Hepatocyte (in vitro differentiated cells): ENCODE results near the gene AQP12A. TPM values are rescaled to one million over a fixed set of nuclear protein-coding genes. Genes with fewer than 3 reads are reported as not detected.

ENCODE experiments used
- DNase-seq: peaks from one replicate; pipeline ENCODE4 v3.0.0-alpha.2; 2016; ENCODE audit warnings: low spot score
- H2AFZ ChIP-seq: fragments of 200-600 bp; sonication (generic); 2 replicates; pipeline ENCODE4 v1.6.0; 2016; ENCODE audit warnings: antibody characterized with exemption, mild to moderate bottlenecking
- H3K27ac ChIP-seq: fragments of 200-600 bp; sonication (generic); 2 replicates; pipeline ENCODE4 v1.5.1; 2016; ENCODE audit warnings: mild to moderate bottlenecking
- H3K27me3 ChIP-seq: fragments of 200-600 bp; sonication (generic); 2 replicates; pipeline ENCODE4 v1.6.1; 2016
- H3K36me3 ChIP-seq: fragments of 200-600 bp; sonication (generic); replicated peaks from 2 replicates; pipeline ENCODE4 v1.5.1; 2016; ENCODE audit warnings: low read depth; ENCODE audit not compliant: insufficient read depth
- H3K4me1 ChIP-seq: fragments of 200-600 bp; sonication (generic); 2 replicates; pipeline ENCODE4 v1.5.1; 2016; ENCODE audit warnings: mild to moderate bottlenecking, moderate library complexity; ENCODE audit not compliant: insufficient read depth
- H3K4me2 ChIP-seq: fragments of 200-600 bp; sonication (generic); 2 replicates; pipeline ENCODE4 v1.6.0; 2016
- H3K4me3 ChIP-seq: fragments of 200-600 bp; sonication (generic); 2 replicates; pipeline ENCODE4 v1.5.1; 2016; ENCODE audit warnings: mild to moderate bottlenecking
- H3K79me2 ChIP-seq: fragments of 200-600 bp; sonication (generic); 2 replicates; pipeline ENCODE4 v1.6.0; 2017; ENCODE audit warnings: mild to moderate bottlenecking
- H3K9me2 ChIP-seq: fragments of 200-600 bp; sonication (generic); replicated peaks from 2 replicates; pipeline ENCODE4 v1.6.0; 2017; ENCODE audit warnings: mild to moderate bottlenecking; ENCODE audit not compliant: insufficient read depth
- H3K9me3 ChIP-seq: fragments of 200-600 bp; sonication (generic); 2 replicates; pipeline ENCODE4 v1.5.1; 2016; ENCODE audit warnings: low read depth, mild to moderate bottlenecking
- H4K20me1 ChIP-seq: fragments of 200-600 bp; sonication (generic); 2 replicates; pipeline ENCODE4 v1.6.0; 2016; ENCODE audit warnings: mild to moderate bottlenecking; ENCODE audit not compliant: insufficient read depth, poor library complexity, severe bottlenecking
- EZH2 ChIP-seq: fragments of 200-600 bp; sonication (generic); IDR thresholded peaks from 2 replicates; pipeline ENCODE4 v1.6.1; 2016; ENCODE audit warnings: antibody characterized with exemption, mild to moderate bottlenecking, borderline replicate concordance
- EZH2phosphoT487 ChIP-seq: fragments of 200-600 bp; sonication (generic); IDR thresholded peaks from one replicate; pipeline ENCODE4 v1.6.1; 2018; ENCODE audit warnings: antibody characterized with exemption, mild to moderate bottlenecking, low read depth, moderate library complexity; ENCODE audit not compliant: unreplicated experiment, severe bottlenecking
- WGBS: methylation state at CpG from one replicate; pipeline ENCODE4 v1.1.6; 2016; ENCODE audit warnings: low lambda C conversion rate; ENCODE audit errors: missing lambda C conversion rate; 5-methylcytosine and 5-hydroxymethylcytosine counted together
- polyA plus RNA-seq: library from polyadenylated mRNA; unstranded; fragments of >200 nt; fragmentation: Nextera tagmentation; extraction: Ambion mirVana; gene quantifications from 2 replicates; pipeline ENCODE4 v1.2.1, GENCODE V29; 2016
- total RNA-seq: library from RNA; depleted of rRNA; stranded (reverse); fragments of >200 nt; gene quantifications from 2 replicates; pipeline ENCODE4 v1.2.3, GENCODE V29; 2014
- TF ChIP-seq, protein P1 (sequence below): fragments of 200-600 bp; sonication (generic); IDR thresholded peaks from 2 replicates; pipeline ENCODE4 v1.5.1; 2016; ENCODE audit warnings: antibody characterized with exemption, mild to moderate bottlenecking; ENCODE audit not compliant: poor library complexity

The AQP12A gene
- total and polyA plus RNA-seq, 2 experiments from 2014 or later, result not detected

- TF ChIP-seq, protein P1, sequence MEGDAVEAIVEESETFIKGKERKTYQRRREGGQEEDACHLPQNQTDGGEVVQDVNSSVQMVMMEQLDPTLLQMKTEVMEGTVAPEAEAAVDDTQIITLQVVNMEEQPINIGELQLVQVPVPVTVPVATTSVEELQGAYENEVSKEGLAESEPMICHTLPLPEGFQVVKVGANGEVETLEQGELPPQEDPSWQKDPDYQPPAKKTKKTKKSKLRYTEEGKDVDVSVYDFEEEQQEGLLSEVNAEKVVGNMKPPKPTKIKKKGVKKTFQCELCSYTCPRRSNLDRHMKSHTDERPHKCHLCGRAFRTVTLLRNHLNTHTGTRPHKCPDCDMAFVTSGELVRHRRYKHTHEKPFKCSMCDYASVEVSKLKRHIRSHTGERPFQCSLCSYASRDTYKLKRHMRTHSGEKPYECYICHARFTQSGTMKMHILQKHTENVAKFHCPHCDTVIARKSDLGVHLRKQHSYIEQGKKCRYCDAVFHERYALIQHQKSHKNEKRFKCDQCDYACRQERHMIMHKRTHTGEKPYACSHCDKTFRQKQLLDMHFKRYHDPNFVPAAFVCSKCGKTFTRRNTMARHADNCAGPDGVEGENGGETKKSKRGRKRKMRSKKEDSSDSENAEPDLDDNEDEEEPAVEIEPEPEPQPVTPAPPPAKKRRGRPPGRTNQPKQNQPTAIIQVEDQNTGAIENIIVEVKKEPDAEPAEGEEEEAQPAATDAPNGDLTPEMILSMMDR, result no peak
- peaks cover 18% of the 10 kb centered on the region for H3K27me3 ChIP-seq
These were observed 21.3 kb upstream of the AQP12A start for GRCh38 chr2:240670402-240670801.

GRCh38 chr2:240670950-240671349 lies 20.7 kb upstream of the AQP12A start:
- no peaks in the 10 kb centered on the region for H4K20me1 ChIP-seq
- TF ChIP-seq, protein P1, result no peak
- no peak for TF ChIP-seq EZH2phosphoT487
- H3K4me3 ChIP-seq, result no peak overlapping the region
- H3K4me2 ChIP-seq, result no peak overlapping the region
- H3K9me3 ChIP-seq, result no peaks in the 10 kb centered on the region
- no peak overlapping the region for H2AFZ ChIP-seq
- H3K79me2 ChIP-seq, result no peaks in the 10 kb centered on the region
- no peak for DNase-seq
- no peak overlapping the region for H3K27ac ChIP-seq
- no peaks in the 10 kb centered on the region for H3K36me3 ChIP-seq
- WGBS, result 51% methylated on average over 4 of the region's 4 CpGs
- H3K27me3 ChIP-seq, result peaks cover 18% of the 10 kb centered on the region
- H3K9me2 ChIP-seq, result no peaks in the 10 kb centered on the region
- no peaks in the 10 kb centered on the region for H3K4me1 ChIP-seq

More at GRCh38 chr2:240670402-240670801, 21.3 kb upstream of the AQP12A start:
- Histone ChIP-seq H2AFZ (no peak overlapping the region), H3K4me3 (no peak overlapping the region), H4K20me1 (no peaks in the 10 kb centered on the region), H3K4me1 (no peaks in the 10 kb centered on the region), H3K9me3 (no peaks in the 10 kb centered on the region), H3K79me2 (no peaks in the 10 kb centered on the region), H3K36me3 (no peaks in the 10 kb centered on the region), H3K9me2 (no peaks in the 10 kb centered on the region), H3K27ac (no peak overlapping the region), H3K4me2 (no peak overlapping the region)
- WGBS, result 70% methylated on average over 7 of the region's 7 CpGs
- no peak for DNase-seq

- Histone ChIP-seq H3K4me1 (no peaks in the 10 kb centered on the region), H3K36me3 (no peaks in the 10 kb centered on the region), H3K27ac (no peak overlapping the region), H3K4me2 (no peak overlapping the region), H2AFZ (no peak overlapping the region), H3K4me3 (no peak overlapping the region), H3K79me2 (no peaks in the 10 kb centered on the region), H3K9me2 (no peaks in the 10 kb centered on the region), H3K9me3 (no peaks in the 10 kb centered on the region), H3K27me3 (peaks cover 14% of the 10 kb centered on the region), H4K20me1 (no peaks in the 10 kb centered on the region)
- 96% methylated on average over 28 of the region's 46 CpGs for WGBS
- DNase-seq, result no peak
- TF ChIP-seq EZH2 (no peak), EZH2phosphoT487 (no peak)
- TF ChIP-seq, protein P1, result no peak
These were observed 19.5 kb upstream of the AQP12A start for GRCh38 chr2:240672076-240672700.
